ENCODE data around the gene TTC28. TPM values are rescaled to one million over a fixed set of nuclear protein-coding genes. Genes with fewer than 3 reads are reported as not detected.
"Not testable (repeated sequence)": the region's sequence is repeated elsewhere in the genome, so short reads cannot be mapped to it uniquely, and the experiment has no call there.

TTC28 gene
- total RNA-seq, 1 donor from 2014 or later: 7.9 TPM

DNA sequence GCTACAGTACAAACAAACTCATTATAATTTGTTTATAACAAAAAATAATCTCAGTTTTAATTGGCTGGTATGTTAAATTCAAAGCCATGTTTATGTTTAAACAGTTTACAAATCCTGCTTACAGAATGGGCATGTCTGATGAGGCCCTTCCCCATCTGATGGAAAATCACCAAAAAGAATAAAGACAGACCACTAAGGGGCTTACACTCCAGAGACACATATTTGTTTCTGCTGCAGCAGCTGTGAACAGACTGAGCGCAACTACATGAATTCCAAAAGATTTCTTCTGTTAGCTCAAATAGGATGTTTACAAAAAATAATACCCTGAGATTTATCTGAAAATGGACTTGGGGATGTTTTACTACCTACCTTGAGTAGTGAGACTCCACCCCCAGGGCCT lies 585.9 kb downstream of the TTC28 start:
- DNase-seq (no peak), ATAC-seq (ENCODE audit: low read depth) (no peak)
- Mint-ChIP-seq H3K27ac (no peak overlapping the region), H3K36me3 (ENCODE audit: low read depth) (peaks cover under 1% of the 10 kb centered on the region), H3K4me1 (no peaks in the 10 kb centered on the region), H3K4me3 (no peak overlapping the region), H3K27me3 (no peaks in the 10 kb centered on the region), H3K9me3 (no peaks in the 10 kb centered on the region)
- POLR2A ChIA-PET: no interaction called here
- no peak for TF ChIP-seq CTCF (IDR thresholded peaks at IDR 0.05)
- CTCF ChIA-PET: no interaction called here
- intact Hi-C loops (cut with micrococcal nuclease): no loop called here

GRCh38 chr22:28091486-28091885 lies 588.2 kb downstream of the TTC28 start:
- Mint-ChIP-seq H3K9me3 (peaks cover 2% of the 10 kb centered on the region), H3K27ac (no peak overlapping the region), H3K36me3 (ENCODE audit: low read depth) (no peaks in the 10 kb centered on the region), H3K4me3 (no peak overlapping the region), H3K4me1 (no peaks in the 10 kb centered on the region), H3K27me3 (no peaks in the 10 kb centered on the region)
- DNase-seq (no peak), ATAC-seq (ENCODE audit: low read depth) (no peak)
- ChIA-PET POLR2A (no interaction called here), CTCF (no interaction called here)
- TF ChIP-seq CTCF (IDR thresholded peaks at IDR 0.05): no peak
- intact Hi-C loops (cut with micrococcal nuclease): no loop called here

GRCh38 chr22:28089541-28089940 lies 590.1 kb downstream of the TTC28 start:
- H3K4me3 Mint-ChIP-seq; H3K4me1 Mint-ChIP-seq; CTCF ChIA-PET; POLR2A ChIA-PET; intact Hi-C loops (cut with micrococcal nuclease); H3K36me3 Mint-ChIP-seq (ENCODE audit: low read depth); H3K27ac Mint-ChIP-seq; H3K9me3 Mint-ChIP-seq; DNase-seq; H3K27me3 Mint-ChIP-seq; ATAC-seq (ENCODE audit: low read depth): not testable (repeated sequence)

- Mint-ChIP-seq H3K27me3 (peaks cover 5% of the 10 kb centered on the region), H3K27ac (no peak overlapping the region), H3K36me3 (ENCODE audit: low read depth) (no peaks in the 10 kb centered on the region), H3K4me1 (no peaks in the 10 kb centered on the region), H3K4me3 (no peak overlapping the region), H3K9me3 (no peaks in the 10 kb centered on the region)
- CTCF ChIA-PET: no interaction called here
- DNase-seq (no peak), ATAC-seq (ENCODE audit: low read depth) (no peak)
- POLR2A ChIA-PET: no interaction called here
- TF ChIP-seq CTCF (IDR thresholded peaks at IDR 0.05): no peak
- intact Hi-C loops (cut with micrococcal nuclease): no loop called here
These were observed 602.5 kb downstream of the TTC28 start for GRCh38 chr22:28077166-28077565.

DNA sequence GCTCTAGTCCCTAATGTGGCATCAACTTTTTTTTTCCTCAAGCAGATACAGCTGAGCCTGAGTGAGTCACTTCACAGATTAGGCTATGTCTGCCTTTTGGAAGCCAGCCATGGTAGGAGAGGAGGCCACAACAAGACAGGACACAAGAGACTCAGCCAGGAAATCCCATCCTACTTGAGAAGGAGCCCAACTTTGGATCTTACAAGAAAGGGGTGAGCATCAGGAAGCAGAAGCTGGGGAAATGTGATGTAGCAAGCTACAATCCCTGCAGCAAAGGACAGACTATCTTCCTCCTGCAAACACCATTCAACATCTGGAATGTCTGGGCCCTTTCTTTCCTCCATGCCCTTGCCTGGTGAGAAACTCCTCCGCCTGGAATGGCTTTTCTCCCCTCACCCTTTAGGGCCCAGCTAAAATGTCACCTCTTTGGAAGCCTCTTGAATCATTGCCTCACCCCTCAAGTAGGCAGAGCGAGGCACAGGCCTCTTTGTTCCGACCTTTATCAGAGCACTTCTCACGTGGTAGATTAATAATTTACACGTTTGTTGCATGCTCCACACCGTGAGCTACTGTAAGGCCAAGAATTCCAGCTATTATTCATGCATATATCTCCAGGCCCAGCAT lies 604.2 kb downstream of the TTC28 start:
- ATAC-seq (ENCODE audit: low read depth): no peak
- POLR2A ChIA-PET: no interaction called here
- intact Hi-C loops (cut with micrococcal nuclease): no loop called here

More for the DNA sequence above, 604.2 kb downstream of the TTC28 start:
- CTCF ChIA-PET: no interaction called here
- no peak for TF ChIP-seq CTCF (IDR thresholded peaks at IDR 0.05)
- Mint-ChIP-seq H3K36me3 (ENCODE audit: low read depth) (no peaks in the 10 kb centered on the region), H3K27me3 (peaks cover 1% of the 10 kb centered on the region), H3K9me3 (no peaks in the 10 kb centered on the region), H3K4me1 (no peaks in the 10 kb centered on the region), H3K27ac (no peak overlapping the region), H3K4me3 (no peak overlapping the region)
- DNase-seq: no peak
